Left lung (tissue), 10 donors: ENCODE data around the gene EFCC1. TPM values are rescaled to one million over a fixed set of nuclear protein-coding genes. Genes with fewer than 3 reads are reported as not detected.

Experiments used
- ATAC-seq: fragments of 200-7000 bp; cut with Tn5 transposase; one replicate; pipeline ENCODE4 v1.9.1; 2020; ENCODE audit warnings: moderate library complexity
- DNase-seq, 4 donors: peaks; one replicate each; pipeline ENCODE4 v3.0.0-alpha.2; 2013 to 2020
- H3K27ac ChIP-seq, 2 donors: fragments of 200-600 bp; sonication (generic) in 1 of 2; one replicate each; pipeline versions ENCODE4 v1.5.0 to v1.8.0; 2020 to 2021
- H3K27me3 ChIP-seq, 2 donors: fragments of 200-600 bp; sonication (generic) in 1 of 2; one replicate each; pipeline versions ENCODE4 v1.5.0 to v1.8.0; 2020 to 2021
- H3K36me3 ChIP-seq, 2 donors: fragments of 200-600 bp; sonication (generic) in 1 of 2; one replicate each; pipeline versions ENCODE4 v1.5.0 to v1.8.0; 2020 to 2021
- H3K4me1 ChIP-seq, 2 donors: fragments of 200-600 bp; one replicate each; pipeline ENCODE4 v1.8.0; 2021
- H3K4me3 ChIP-seq, 2 donors: fragments of 200-600 bp; sonication (generic) in 1 of 2; one replicate each; pipeline versions ENCODE4 v1.5.0 to v1.8.0; 2020 to 2021; ENCODE audit warnings: mild to moderate bottlenecking in 1 of 2
- H3K9me3 ChIP-seq, 2 donors: fragments of 200-600 bp; sonication (generic) in 1 of 2; one replicate each; pipeline versions ENCODE4 v1.5.0 to v1.8.0; 2020 to 2021
- CTCF ChIP-seq, 2 donors: fragments of 200-600 bp; sonication (generic) in 1 of 2; IDR thresholded peaks; one replicate each; pipeline versions ENCODE4 v1.5.0 to v1.8.0; 2021; ENCODE audit warnings: antibody characterized with exemption in 2 of 2
- intact Hi-C, 2 donors: fragments of 100-400 bp; cut with DNase I; formaldehyde crosslinking; loops; one replicate each; pipeline versions ENCODE4 v1.11.2 to v1.14.2; 2022
- polyA plus RNA-seq, 6 donors: library from polyadenylated mRNA; unstranded; fragments of 120-200 nt; gene quantifications; one replicate each; pipeline ENCODE4 v1.2.1, GENCODE V29; 2013; ENCODE audit not compliant: insufficient read length in 6 of 6
- total RNA-seq, 2 donors: library from RNA; stranded (reverse); fragmentation: NEBNext Ultra II Directional; extraction: Animal tissue kit (Norgen Biotek cat#: 25700); gene quantifications; one replicate each; pipeline ENCODE4 v1.2.1, GENCODE V29; 2021
- donor health status: DM: no; HTN: yes; CAD: no.
- donor health status: DM: no; HTN: no; CAD: no.

EFCC1 gene
- total and polyA plus RNA-seq, 8 donors: 2.7 to 16.8 (median 12.9) TPM

- no peak for ATAC-seq
- Histone ChIP-seq H3K27ac (no peak overlapping the region), H3K4me1 (peaks cover 24 to 42% of the 10 kb centered on the region in 2 donors), H3K36me3 (no peaks in the 10 kb centered on the region), H3K4me3 (no peak overlapping the region), H3K9me3 (no peaks in the 10 kb centered on the region), H3K27me3 (no peaks in the 10 kb centered on the region)
- intact Hi-C loops: no loop called here
- no peak for DNase-seq
- no peak for TF ChIP-seq CTCF (IDR thresholded peaks at IDR 0.05)
Measured at GRCh38 chr3:129021140-129021551, 20.0 kb downstream of the EFCC1 start.

GRCh38 chr3:129022114-129023007 is 21.3 kb downstream of the EFCC1 start:
- peak; percentile 69 to 97 (median 85) for DNase-seq
- no peaks in the 10 kb centered on the region for H3K36me3 ChIP-seq
- H3K27me3 ChIP-seq: no peaks in the 10 kb centered on the region
- ATAC-seq: peak; percentile 23
- intact Hi-C loops: no loop called here
- H3K27ac ChIP-seq: peak overlapping the region; percentile 33 to 57
- no peak overlapping the region for H3K4me3 ChIP-seq
- no peaks in the 10 kb centered on the region for H3K9me3 ChIP-seq
- no peak for TF ChIP-seq CTCF (IDR thresholded peaks at IDR 0.05)
- H3K4me1 ChIP-seq: peaks cover 23 to 42% of the 10 kb centered on the region in 2 donors

GRCh38 chr3:129023008-129023358 is 21.9 kb downstream of the EFCC1 start:
- no peak overlapping the region for H3K4me3 ChIP-seq
- no peak for TF ChIP-seq CTCF (IDR thresholded peaks at IDR 0.05)
- H3K9me3 ChIP-seq: no peaks in the 10 kb centered on the region
- H3K27ac ChIP-seq: peak overlapping the region; percentile 33 to 57
- intact Hi-C loops: no loop called here
- DNase-seq: no peak
- H3K4me1 ChIP-seq: peaks cover 17 to 45% of the 10 kb centered on the region in 2 donors
- H3K27me3 ChIP-seq: no peaks in the 10 kb centered on the region
- no peak for ATAC-seq
- no peaks in the 10 kb centered on the region for H3K36me3 ChIP-seq

- no peak for ATAC-seq
- TF ChIP-seq CTCF (IDR thresholded peaks at IDR 0.05): no peak
- H3K4me1 ChIP-seq: peaks cover 15 to 45% of the 10 kb centered on the region in 2 donors
- H3K27ac ChIP-seq: no peak overlapping the region
- H3K9me3 ChIP-seq: no peaks in the 10 kb centered on the region
- intact Hi-C loops: no loop called here
- no peaks in the 10 kb centered on the region for H3K27me3 ChIP-seq
- no peak for DNase-seq
- H3K4me3 ChIP-seq: no peak overlapping the region
- H3K36me3 ChIP-seq: no peaks in the 10 kb centered on the region
Measured at GRCh38 chr3:129023909-129024308, 22.8 kb downstream of the EFCC1 start.

GRCh38 chr3:129025108-129025507 is 24.0 kb downstream of the EFCC1 start:
- TF ChIP-seq CTCF (IDR thresholded peaks at IDR 0.05): no peak
- DNase-seq (peak in 1 of 4 donors; percentile 41), ATAC-seq (no peak)
- H3K36me3 ChIP-seq: no peaks in the 10 kb centered on the region
- peaks cover 15 to 45% of the 10 kb centered on the region in 2 donors for H3K4me1 ChIP-seq
- no peaks in the 10 kb centered on the region for H3K27me3 ChIP-seq
- H3K4me3 ChIP-seq: no peak overlapping the region
- no peaks in the 10 kb centered on the region for H3K9me3 ChIP-seq
- intact Hi-C loops: no loop called here
- H3K27ac ChIP-seq: peak overlapping the region in 1 of 2 donors; percentile 69
